Stimulated activated CD8-positive, alpha-beta memory T cell treated with anti-CD3 and anti-CD28 coated beads, Interleukin-4, amount 100 ng/mL, for 48 hours (primary cell): ENCODE data around the gene HMOX1.
"Not testable (repeated sequence)": the region's sequence is repeated elsewhere in the genome, so short reads cannot be mapped to it uniquely, and the experiment has no call there.

Source experiments
- DNase-seq: peaks from one replicate; pipeline ENCODE4 v3.0.0-alpha.2; 2020

Gene HMOX1

GRCh38 chr22:35381424-35382009 is 621 bp downstream of the HMOX1 start:
- DNase-seq, result no peak

- no peak for DNase-seq
Observed at GRCh38 chr22:35383679-35384071, 2.8 kb downstream of the HMOX1 start.

DNA sequence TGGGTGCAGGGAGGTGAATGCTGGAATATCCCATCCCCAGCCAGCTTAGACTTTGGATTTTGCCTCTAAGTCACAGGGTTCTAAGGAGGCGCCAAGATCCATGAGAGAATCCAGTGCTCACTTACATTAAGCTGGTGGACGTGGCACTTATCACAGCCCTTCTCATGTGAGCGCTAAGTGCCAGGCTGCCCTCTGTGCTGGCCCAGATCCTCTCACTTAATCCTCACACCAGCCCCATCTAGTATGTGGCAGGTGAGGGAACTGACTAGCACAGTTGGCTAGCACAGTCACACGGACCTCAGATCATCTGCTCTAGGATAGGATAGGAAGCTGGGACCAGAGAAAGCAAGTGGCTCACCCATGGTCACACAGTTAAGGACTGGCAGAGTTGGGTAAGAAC is 3.6 kb downstream of the HMOX1 start:
- no peak for DNase-seq

DNA sequence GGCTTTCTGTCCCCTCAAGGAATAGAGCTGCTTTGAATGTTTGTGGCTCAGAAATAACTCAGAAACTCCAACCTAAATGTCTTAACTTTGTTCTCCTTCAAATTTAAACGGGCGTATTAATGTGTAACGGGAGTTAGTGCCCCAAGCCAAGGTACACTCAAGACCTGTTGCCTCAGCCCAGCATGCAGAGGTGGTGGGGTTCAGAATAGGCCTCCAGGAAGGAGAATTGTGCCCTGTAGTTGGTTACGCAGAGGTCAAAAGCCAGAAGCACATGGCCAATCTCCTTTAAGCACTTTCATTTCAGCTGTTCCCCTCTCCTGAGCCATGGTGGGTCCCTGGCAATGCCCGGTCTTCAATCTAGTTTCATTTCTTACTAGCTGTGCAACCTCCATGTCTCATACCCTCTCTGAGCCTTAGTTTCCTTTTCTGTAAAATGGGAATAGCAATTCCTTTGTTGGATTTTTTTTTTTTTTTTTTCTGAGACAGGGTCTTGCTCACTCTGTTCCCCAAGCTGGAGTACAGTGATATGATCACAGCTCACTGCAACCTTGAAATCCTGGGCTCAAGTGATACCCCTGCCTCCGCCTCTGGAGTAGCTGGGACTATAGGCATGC is 4.2 kb downstream of the HMOX1 start:
- no peak for DNase-seq

GRCh38 chr22:35386670-35387288 is 5.9 kb downstream of the HMOX1 start:
- DNase-seq, result no peak

DNA sequence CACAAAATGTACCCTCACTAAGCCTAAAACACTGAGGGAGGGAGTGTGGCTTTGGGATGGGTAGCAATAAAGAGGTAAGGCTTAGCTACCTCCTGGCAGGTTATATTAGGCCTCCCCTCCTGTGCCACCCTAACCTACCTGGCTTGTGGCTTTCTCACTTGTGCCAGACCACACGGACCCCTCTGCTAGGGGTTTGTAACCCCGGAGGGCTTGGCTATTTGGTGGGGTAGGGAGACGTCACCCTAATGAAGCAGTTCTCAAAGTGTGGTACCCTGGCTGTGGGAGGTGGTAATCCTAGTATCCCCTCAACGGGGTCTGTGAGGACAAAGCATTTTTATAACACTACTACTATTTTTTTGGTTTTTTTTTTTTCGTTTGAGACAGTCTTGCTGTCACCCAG is 10.0 kb downstream of the HMOX1 start:
- no peak for DNase-seq

DNA sequence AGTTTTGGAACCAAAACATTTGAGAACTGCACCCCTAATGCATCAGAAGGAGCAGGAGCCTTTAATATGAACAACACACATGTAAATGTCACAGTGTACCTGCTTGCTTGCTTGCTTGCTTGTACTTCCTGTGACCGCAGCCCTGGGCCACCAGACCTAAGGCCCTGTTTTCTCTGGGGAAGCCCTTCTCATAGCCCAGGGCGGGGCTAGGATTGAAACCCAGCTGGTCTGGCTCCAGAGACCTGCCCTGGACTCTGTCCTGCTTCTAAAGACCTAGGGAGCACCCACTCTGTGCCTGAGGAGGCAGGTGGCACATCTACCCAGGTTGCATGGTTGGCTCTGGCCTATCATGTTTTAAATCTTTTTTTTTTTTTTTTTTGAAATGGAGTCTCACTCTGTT is 11.5 kb downstream of the HMOX1 start:
- DNase-seq, result no peak

DNA sequence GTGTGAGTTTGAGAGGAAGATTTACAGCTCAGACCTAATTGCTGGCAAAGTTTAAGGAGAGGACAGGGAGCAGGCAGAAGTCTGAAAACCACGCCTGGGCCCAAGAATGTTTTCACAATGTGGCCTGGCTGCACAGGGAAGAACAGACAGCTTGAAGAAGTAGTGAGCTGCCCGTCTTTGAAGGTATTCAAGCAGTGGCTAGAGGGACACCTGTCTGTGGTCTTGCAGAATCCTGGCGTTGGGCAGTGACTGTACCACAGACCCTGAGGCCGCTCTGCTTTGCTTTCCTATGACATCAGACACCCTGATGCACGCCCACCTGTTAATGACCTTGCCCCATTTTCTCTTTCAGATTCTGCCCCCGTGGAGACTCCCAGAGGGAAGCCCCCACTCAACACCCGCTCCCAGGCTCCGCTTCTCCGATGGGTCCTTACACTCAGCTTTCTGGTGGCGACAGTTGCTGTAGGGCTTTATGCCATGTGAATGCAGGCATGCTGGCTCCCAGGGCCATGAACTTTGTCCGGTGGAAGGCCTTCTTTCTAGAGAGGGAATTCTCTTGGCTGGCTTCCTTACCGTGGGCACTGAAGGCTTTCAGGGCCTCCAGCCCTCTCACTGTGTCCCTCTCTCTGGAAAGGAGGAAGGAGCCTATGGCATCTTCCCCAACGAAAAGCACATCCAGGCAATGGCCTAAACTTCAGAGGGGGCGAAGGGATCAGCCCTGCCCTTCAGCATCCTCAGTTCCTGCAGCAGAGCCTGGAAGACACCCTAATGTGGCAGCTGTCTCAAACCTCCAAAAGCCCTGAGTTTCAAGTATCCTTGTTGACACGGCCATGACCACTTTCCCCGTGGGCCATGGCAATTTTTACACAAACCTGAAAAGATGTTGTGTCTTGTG is 12.5 kb downstream of the HMOX1 start:
- no peak for DNase-seq

DNA sequence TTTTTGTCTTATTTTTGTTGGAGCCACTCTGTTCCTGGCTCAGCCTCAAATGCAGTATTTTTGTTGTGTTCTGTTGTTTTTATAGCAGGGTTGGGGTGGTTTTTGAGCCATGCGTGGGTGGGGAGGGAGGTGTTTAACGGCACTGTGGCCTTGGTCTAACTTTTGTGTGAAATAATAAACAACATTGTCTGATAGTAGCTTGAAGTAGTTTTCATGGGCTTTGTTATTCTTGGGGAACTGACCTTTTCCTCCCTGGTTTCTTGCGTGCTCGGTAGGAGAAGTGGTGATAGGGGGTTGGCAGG is 13.1 kb downstream of the HMOX1 start:
- no peak for DNase-seq

DNA sequence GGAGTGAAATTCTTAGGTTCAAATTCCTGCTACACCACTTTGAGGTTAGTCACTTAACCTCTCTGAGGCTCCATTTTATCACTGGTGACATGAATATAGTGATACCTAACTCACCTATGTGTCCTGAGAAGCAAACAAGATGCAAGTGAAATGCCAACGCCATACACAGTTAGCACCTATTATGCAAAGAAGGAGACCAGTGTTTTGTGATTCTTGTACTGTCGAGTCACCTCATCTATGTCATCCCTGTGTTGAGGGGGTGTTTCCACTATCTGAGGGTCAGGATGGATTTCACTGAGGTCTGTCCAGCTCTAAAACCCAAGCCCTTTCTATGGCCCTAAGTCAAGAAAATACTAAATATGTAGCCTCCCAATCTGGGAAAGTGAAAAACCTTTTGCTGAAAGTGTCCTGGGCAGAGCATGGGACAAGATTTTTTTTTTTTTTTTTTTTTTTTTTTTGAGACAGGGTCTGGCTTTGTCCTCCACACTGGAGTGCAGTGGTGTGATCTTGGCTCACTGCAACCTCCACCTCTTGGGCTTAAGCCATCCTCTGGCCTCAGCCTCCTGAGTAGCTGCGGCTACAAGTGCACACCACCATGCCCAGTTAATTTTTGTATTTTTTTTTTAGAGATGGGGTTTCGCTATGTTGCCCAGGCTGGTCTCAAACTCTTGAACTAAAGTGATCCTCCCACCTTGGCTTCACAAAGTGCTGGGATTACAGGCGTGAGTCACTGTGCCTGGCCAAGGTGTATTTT is 14.1 kb downstream of the HMOX1 start:
- DNase-seq, result no peak

DNA sequence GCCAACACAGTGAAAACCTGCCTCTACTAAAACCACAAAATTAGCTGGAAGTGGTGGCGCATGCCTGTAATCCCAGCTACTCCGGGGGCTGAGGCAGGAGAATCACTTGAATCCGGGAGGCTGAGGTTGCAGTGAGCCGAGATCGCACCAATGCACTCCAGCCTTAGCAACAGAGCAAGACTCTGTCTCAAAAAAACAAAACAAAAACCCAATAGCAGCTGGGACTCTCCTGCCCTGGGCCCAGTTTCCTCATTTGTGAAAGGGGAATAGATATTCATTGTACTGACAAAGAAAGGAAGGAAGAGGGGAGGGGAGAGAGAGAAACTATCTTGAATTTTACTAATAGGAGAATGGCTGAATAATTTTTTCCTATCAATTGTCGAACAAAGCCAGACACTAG is 15.7 kb downstream of the HMOX1 start:
- not testable (repeated sequence) for DNase-seq

DNA sequence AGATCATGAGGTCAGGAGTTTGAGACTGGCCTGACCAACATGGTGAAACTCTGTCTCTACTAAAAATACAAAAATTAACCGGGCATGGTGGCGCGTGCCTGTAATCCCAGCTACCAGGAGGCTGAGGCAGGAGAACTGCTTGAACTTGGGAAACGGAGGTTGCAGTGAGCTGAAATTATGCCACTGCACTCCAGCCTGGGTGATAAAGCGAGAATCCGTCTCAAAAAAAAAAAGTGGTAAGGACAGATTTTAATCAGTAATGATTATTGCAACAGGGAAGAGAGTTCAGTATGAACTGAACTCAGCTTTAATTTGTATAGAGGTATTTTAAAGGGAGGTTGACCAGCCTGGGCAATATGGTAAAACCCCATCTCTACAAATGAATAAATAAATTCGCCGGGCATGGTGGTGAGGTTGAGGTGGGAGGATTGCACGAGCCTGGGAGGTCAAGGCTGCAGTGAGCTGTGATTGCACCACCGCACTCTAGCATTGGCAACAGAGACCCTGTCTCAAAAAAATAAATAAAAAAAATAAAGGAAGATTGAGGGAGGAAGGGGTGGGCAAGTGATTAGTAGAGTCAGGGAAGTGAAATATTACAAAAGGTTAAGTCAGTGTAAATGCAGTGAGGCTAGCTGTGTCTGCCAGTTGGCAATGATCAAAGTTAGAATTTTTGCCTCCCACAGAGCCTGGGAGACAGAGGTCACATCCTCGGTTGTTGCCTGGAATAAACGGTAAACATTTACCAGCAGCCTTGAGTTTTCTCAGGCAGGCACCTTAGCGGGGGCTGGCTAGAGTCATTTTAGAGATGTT is 16.4 kb downstream of the HMOX1 start:
- DNase-seq, result no peak

GRCh38 chr22:35398591-35398973 is 17.7 kb downstream of the HMOX1 start:
- no peak for DNase-seq

DNA sequence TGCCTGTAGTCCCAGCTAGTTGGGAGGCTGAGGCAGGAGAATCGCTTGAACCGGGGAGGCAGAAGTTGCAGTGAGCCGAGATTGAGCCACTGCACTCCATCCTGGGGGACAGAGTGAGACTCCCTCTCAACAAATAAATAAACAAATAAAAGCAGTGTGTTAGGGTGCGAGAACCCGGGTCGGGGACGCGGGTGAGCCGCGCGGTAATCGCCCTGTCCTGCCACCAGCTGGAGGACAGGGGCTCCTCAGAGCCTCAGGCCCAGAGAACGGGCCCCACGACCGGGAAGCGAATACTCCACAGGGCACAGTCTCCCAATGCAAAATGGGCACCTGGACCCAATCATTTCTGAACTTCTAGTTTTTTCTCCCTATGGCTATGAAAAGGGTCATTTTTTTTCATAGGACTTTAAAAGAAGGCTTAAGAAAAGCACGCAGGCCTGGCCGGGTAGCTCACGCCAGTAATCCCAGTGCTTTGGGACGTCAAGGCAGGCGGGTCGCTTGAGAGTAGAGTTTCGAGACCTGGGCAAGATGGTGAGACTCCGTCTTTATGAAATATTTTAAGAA is 18.3 kb downstream of the HMOX1 start:
- DNase-seq, result peak; percentile 49

- peak; percentile 97 for DNase-seq
Observed at GRCh38 chr22:35399678-35400500, 19.0 kb downstream of the HMOX1 start, which contains the start of gene MCM5. Gene MCM5 (plus strand): TSS chr22:35400140. CDS start chr22:35400439, 299 bp downstream.

DNA sequence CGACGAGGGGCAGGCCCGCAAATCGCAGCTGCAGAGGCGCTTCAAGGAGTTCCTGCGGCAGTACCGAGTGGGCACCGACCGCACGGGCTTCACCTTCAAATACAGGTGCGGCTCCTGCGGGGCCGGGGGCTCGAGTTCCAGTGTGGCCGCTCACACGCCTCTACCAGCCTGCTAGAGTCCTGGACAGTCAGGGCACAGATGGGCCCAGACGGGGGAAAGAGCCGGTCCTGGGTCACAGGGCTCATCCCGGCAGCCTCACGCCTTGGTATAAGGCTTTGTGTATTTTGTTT is 19.6 kb downstream of the HMOX1 start:
- DNase-seq, result no peak

GRCh38 chr22:35401863-35402262 is 21.0 kb downstream of the HMOX1 start:
- DNase-seq, result no peak

DNA sequence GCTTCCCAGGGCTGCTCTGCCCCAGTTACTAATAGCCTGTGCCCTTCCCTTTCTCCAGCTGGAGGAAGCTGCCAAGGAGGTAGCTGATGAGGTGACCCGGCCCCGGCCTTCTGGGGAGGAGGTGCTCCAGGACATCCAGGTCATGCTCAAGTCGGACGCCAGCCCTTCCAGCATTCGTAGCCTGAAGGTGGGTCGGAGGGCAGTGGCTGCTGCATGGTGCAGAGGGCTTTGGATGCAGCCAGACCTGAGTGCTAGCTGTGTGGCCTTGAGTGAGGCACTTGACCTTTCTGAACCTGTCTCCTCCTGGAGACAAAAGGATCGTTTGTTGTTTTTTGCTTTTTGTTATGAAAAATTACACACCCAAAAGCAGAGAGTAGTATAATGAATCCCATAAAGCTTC is 22.5 kb downstream of the HMOX1 start:
- DNase-seq, result no peak

- DNase-seq, result no peak
Observed at GRCh38 chr22:35404176-35404575, 23.3 kb downstream of the HMOX1 start.

GRCh38 chr22:35406443-35406842 is 25.5 kb downstream of the HMOX1 start:
- DNase-seq, result no peak

GRCh38 chr22:35407362-35407761 is 26.5 kb downstream of the HMOX1 start:
- DNase-seq, result no peak
